Testis (tissue), 3 donors: ENCODE results near the gene MESD. TPM values are rescaled to one million over a fixed set of nuclear protein-coding genes. Genes with fewer than 3 reads are reported as not detected.

Source experiments
- DNase-seq: peaks from one replicate; pipeline ENCODE4 v3.0.0-alpha.2; 2019
- H3K27ac ChIP-seq, 2 donors: fragments of 200-600 bp; sonication (generic); one replicate each; pipeline ENCODE4 v1.5.1; 2019
- H3K27me3 ChIP-seq: fragments of 200-600 bp; sonication (generic); one replicate; pipeline ENCODE4 v1.5.1; 2019
- H3K36me3 ChIP-seq: fragments of 200-600 bp; sonication (generic); one replicate; pipeline ENCODE4 v1.5.1; 2017; ENCODE audit warnings: low read depth; ENCODE audit errors: missing control alignments
- H3K4me1 ChIP-seq: fragments of 200-600 bp; sonication (generic); one replicate; pipeline ENCODE4 v1.5.1; 2019
- H3K4me3 ChIP-seq, 2 donors: fragments of 200-600 bp; sonication (generic); one replicate each; pipeline ENCODE4 v1.5.1; 2017 to 2019
- H3K9me3 ChIP-seq: fragments of 200-600 bp; sonication (generic); one replicate; pipeline ENCODE4 v1.5.1; 2017
- POLR2A ChIP-seq: fragments of 450-650 bp; IDR thresholded peaks from one replicate; pipeline ENCODE4 v1.6.1; 2017; ENCODE audit warnings: antibody characterized with exemption, mild to moderate bottlenecking, moderate library complexity
- WGBS, 2 donors: methylation state at CpG; one replicate each; pipeline ENCODE4 v1.1.5; 2018; 5-methylcytosine and 5-hydroxymethylcytosine counted together
- intact Hi-C: fragments of 100-400 bp; cut with DNase I; formaldehyde crosslinking; loops from one replicate; pipeline ENCODE4 v1.15.1; 2023; ENCODE audit warnings: low total_unique reads
- polyA plus RNA-seq: library from polyadenylated mRNA; stranded (reverse); fragments of 350-450 nt; fragmentation: Illumina TruSeq; extraction: RNeasy Lipid Tissue Mini Kit (QIAGEN cat#74804); gene quantifications from one replicate; pipeline ENCODE4 v1.2.3, GENCODE V29; 2014; ENCODE audit warnings: low read depth, low replicate concordance; ENCODE audit not compliant: insufficient read depth
- total RNA-seq, 2 donors: library from RNA; depleted of rRNA; stranded (reverse); fragments of >200 nt; gene quantifications; one replicate each; pipeline ENCODE4 v1.2.3, GENCODE V29; 2016
- TF ChIP-seq, protein P1 (sequence below), 3 experiments: fragments of 450-650 bp in 2 of 3; fragments of 200-600 bp in 1 of 3; sonication (generic) in 1 of 3; IDR thresholded peaks; one replicate each; pipeline ENCODE4 v1.5.1; 2016 to 2019; ENCODE audit warnings: antibody characterized with exemption in 3 of 3, mild to moderate bottlenecking in 2 of 3, moderate library complexity in 1 of 3

MESD gene
- total and polyA plus RNA-seq, 3 donors from 2014 or later, result 26.0 to 39.8 (median 38.5) TPM

GRCh38 chr15:80925597-80926059, 64.0 kb downstream of the MESD start:
- intact Hi-C loops, result no loop called here
- H3K36me3 ChIP-seq, result no peaks in the 10 kb centered on the region
- H3K4me1 ChIP-seq, result peaks cover 5% of the 10 kb centered on the region
- TF ChIP-seq, protein P1, sequence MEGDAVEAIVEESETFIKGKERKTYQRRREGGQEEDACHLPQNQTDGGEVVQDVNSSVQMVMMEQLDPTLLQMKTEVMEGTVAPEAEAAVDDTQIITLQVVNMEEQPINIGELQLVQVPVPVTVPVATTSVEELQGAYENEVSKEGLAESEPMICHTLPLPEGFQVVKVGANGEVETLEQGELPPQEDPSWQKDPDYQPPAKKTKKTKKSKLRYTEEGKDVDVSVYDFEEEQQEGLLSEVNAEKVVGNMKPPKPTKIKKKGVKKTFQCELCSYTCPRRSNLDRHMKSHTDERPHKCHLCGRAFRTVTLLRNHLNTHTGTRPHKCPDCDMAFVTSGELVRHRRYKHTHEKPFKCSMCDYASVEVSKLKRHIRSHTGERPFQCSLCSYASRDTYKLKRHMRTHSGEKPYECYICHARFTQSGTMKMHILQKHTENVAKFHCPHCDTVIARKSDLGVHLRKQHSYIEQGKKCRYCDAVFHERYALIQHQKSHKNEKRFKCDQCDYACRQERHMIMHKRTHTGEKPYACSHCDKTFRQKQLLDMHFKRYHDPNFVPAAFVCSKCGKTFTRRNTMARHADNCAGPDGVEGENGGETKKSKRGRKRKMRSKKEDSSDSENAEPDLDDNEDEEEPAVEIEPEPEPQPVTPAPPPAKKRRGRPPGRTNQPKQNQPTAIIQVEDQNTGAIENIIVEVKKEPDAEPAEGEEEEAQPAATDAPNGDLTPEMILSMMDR (IDR thresholded peaks at IDR 0.05), result no peak
- DNase-seq, result no peak
- H3K4me3 ChIP-seq, result no peak overlapping the region
- H3K27me3 ChIP-seq, result no peaks in the 10 kb centered on the region
- H3K9me3 ChIP-seq, result no peaks in the 10 kb centered on the region
- 80 to 90% methylated on average over 5 to 17 of the region's 17 CpGs for WGBS, 2 donors
- H3K27ac ChIP-seq, result no peak overlapping the region

DNA sequence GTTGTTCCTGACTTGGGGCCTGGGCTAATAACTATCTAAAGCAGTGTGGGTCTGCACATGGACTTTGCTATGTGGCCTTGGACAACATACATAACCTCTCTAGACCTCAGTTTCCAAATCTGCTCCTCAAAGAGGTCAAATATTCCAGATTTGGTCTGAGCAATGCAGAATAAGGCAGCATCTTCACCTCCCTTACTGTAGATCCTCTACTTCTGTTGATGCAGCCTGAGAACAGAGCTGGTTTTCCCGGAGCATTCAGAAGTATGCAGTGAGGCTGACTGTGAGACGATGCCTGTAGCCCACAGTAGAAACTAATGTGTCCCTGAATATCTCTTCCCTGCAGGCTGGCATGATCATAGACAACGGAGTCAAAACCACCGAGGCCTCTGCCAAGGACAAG, 65.3 kb downstream of the MESD start:
- TF ChIP-seq, protein P1 (IDR thresholded peaks at IDR 0.05), result no peak
- TF ChIP-seq POLR2A, result no peak
- no peak for DNase-seq
- Histone ChIP-seq H3K4me1 (peaks cover 5% of the 10 kb centered on the region), H3K36me3 (no peaks in the 10 kb centered on the region), H3K4me3 (no peak overlapping the region), H3K27me3 (no peaks in the 10 kb centered on the region), H3K27ac (no peak overlapping the region), H3K9me3 (no peaks in the 10 kb centered on the region)
- intact Hi-C loops, result no loop called here
- 73 to 81% methylated on average over 4 of the region's 4 CpGs for WGBS, 2 donors

GRCh38 chr15:80923668-80924067, 66.0 kb downstream of the MESD start:
- WGBS, 2 donors, result 89 to 93% methylated on average over 6 of the region's 6 CpGs

GRCh38 chr15:80921736-80922410, 67.7 kb downstream of the MESD start:
- Histone ChIP-seq H3K9me3 (no peaks in the 10 kb centered on the region), H3K4me3 (no peak overlapping the region), H3K4me1 (peaks cover 5% of the 10 kb centered on the region), H3K36me3 (no peaks in the 10 kb centered on the region), H3K27me3 (no peaks in the 10 kb centered on the region), H3K27ac (no peak overlapping the region)
- DNase-seq, result no peak
- WGBS, 2 donors, result 89 to 91% methylated on average over 8 to 20 of the region's 20 CpGs
- intact Hi-C loops, result no loop called here
- no peak for TF ChIP-seq POLR2A
- TF ChIP-seq, protein P1 (IDR thresholded peaks at IDR 0.05), result no peak

More at GRCh38 chr15:80923668-80924067, 66.0 kb downstream of the MESD start:
- no peak overlapping the region for H3K4me3 ChIP-seq
- no peaks in the 10 kb centered on the region for H3K9me3 ChIP-seq
- no peaks in the 10 kb centered on the region for H3K27me3 ChIP-seq
- H3K36me3 ChIP-seq, result no peaks in the 10 kb centered on the region
- intact Hi-C loops, result no loop called here
- no peak overlapping the region for H3K27ac ChIP-seq
- TF ChIP-seq, protein P1 (IDR thresholded peaks at IDR 0.05), result no peak
- no peak for TF ChIP-seq POLR2A
- peaks cover 5% of the 10 kb centered on the region for H3K4me1 ChIP-seq
- DNase-seq, result no peak

GRCh38 chr15:80920271-80920699, 69.3 kb downstream of the MESD start:
- DNase-seq, result no peak
- Histone ChIP-seq H3K9me3 (no peaks in the 10 kb centered on the region), H3K27ac (no peak overlapping the region), H3K4me3 (no peak overlapping the region), H3K36me3 (no peaks in the 10 kb centered on the region), H3K4me1 (peaks cover 8% of the 10 kb centered on the region), H3K27me3 (no peaks in the 10 kb centered on the region)
- WGBS, 2 donors, result 86 to 94% methylated on average over 4 to 5 of the region's 5 CpGs
- TF ChIP-seq POLR2A, result no peak
- TF ChIP-seq, protein P1 (IDR thresholded peaks at IDR 0.05), result no peak
- intact Hi-C loops, result no loop called here
